HG03135 (cell line): ENCODE data around the gene OR51F1.
"Not testable (repeated sequence)": the region's sequence is repeated elsewhere in the genome, so short reads cannot be mapped to it uniquely, and the experiment has no call there.

Experiments
- ATAC-seq: cut with Tn5 transposase; IDR thresholded peaks from one replicate; pipeline ENCODE4 v1.9.1; 2021; ENCODE audit warnings: mild to moderate bottlenecking, moderate library complexity; ENCODE audit not compliant: unreplicated experiment

Gene OR51F1

GRCh38 chr11:4769838-4770237 lies at the start of gene OR51F1:
Gene OR51F1, minus strand, starts transcription at chr11:4769938. Its CDS starts 0 bp downstream, at chr11:4769938.
- no peak for ATAC-seq

- no peak for ATAC-seq
Observed at GRCh38 chr11:4809246-4809645, 39.5 kb upstream of the OR51F1 start.

GRCh38 chr11:4808476-4808875 lies 38.7 kb upstream of the OR51F1 start:
- no peak for ATAC-seq

GRCh38 chr11:4804280-4804679 lies 34.5 kb upstream of the OR51F1 start, which contains the start of gene OR52R1:
Gene OR52R1, minus strand, starts transcription at chr11:4804380. Its CDS starts 0 bp downstream, at chr11:4804380.
- no peak for ATAC-seq

- ATAC-seq: not testable (repeated sequence)
Observed at GRCh38 chr11:4801316-4801715, 31.6 kb upstream of the OR51F1 start.

GRCh38 chr11:4798427-4799183 lies 28.9 kb upstream of the OR51F1 start:
- ATAC-seq: no peak

GRCh38 chr11:4797206-4797605 lies 27.5 kb upstream of the OR51F1 start:
- ATAC-seq: no peak

GRCh38 chr11:4782454-4782853 lies 12.7 kb upstream of the OR51F1 start:
- no peak for ATAC-seq

GRCh38 chr11:4768094-4768493 lies 1.6 kb downstream of the OR51F1 start:
- ATAC-seq: no peak

GRCh38 chr11:4766420-4767043 lies 3.2 kb downstream of the OR51F1 start:
- ATAC-seq: no peak

GRCh38 chr11:4763096-4763495 lies 6.6 kb downstream of the OR51F1 start:
- ATAC-seq: no peak

GRCh38 chr11:4751201-4751600 lies 18.5 kb downstream of the OR51F1 start:
- no peak for ATAC-seq

- no peak for ATAC-seq
Observed at GRCh38 chr11:4748438-4748837, 21.3 kb downstream of the OR51F1 start.

GRCh38 chr11:4740735-4741134 lies 29.0 kb downstream of the OR51F1 start:
- no peak for ATAC-seq

- ATAC-seq: no peak
Observed at GRCh38 chr11:4727171-4727570, 42.6 kb downstream of the OR51F1 start.

GRCh38 chr11:4722616-4723534 lies 46.9 kb downstream of the OR51F1 start:
- not testable (repeated sequence) for ATAC-seq
